GM23338 (cell line): Measurements from ENCODE around the gene GPC6. TPM values are rescaled to one million over a fixed set of nuclear protein-coding genes. Genes with fewer than 3 reads are reported as not detected.

Experiments used
- ATAC-seq: fragments of 200-7000 bp; cut with Tn5 transposase; 3 replicates; pipeline ENCODE4 v1.9.1; 2020
- DNase-seq: peaks from one replicate; pipeline ENCODE4 v3.0.0-alpha.2; 2015; ENCODE audit warnings: low spot score
- H2AFZ ChIP-seq: fragments of 200-600 bp; sonication (generic); 2 replicates; pipeline ENCODE4 v1.8.0; 2016; ENCODE audit warnings: antibody characterized with exemption, mild to moderate bottlenecking, moderate library complexity
- H3F3A ChIP-seq: fragments of 200-600 bp; sonication (generic); replicated peaks from 2 replicates; pipeline ENCODE4 v1.8.0; 2017; ENCODE audit warnings: antibody characterized with exemption, mixed run types, low read depth
- H3K27ac ChIP-seq: fragments of 200-600 bp; sonication (generic); 2 replicates; pipeline ENCODE4 v1.6.1; 2016; ENCODE audit warnings: low read depth
- H3K27me3 ChIP-seq: fragments of 200-600 bp; sonication (generic); 2 replicates; pipeline ENCODE4 v1.8.0; 2016; ENCODE audit warnings: mild to moderate bottlenecking, mixed run types, moderate library complexity; ENCODE audit not compliant: insufficient read depth
- H3K36me3 ChIP-seq: fragments of 200-600 bp; sonication (generic); 2 replicates; pipeline ENCODE4 v1.8.0; 2016; ENCODE audit warnings: mild to moderate bottlenecking; ENCODE audit not compliant: insufficient read depth
- H3K4me1 ChIP-seq: fragments of 200-600 bp; sonication (generic); 2 replicates; pipeline ENCODE4 v1.8.0; 2016; ENCODE audit warnings: mild to moderate bottlenecking, moderate library complexity; ENCODE audit not compliant: insufficient read depth
- H3K4me2 ChIP-seq: fragments of 200-600 bp; sonication (generic); 2 replicates; pipeline ENCODE4 v1.7.1; 2017; ENCODE audit warnings: mixed run types
- H3K4me3 ChIP-seq: fragments of 200-600 bp; sonication (generic); 2 replicates; pipeline ENCODE4 v1.6.1; 2016; ENCODE audit warnings: mixed run types
- H3K79me2 ChIP-seq: fragments of 200-600 bp; sonication (generic); replicated peaks from 2 replicates; pipeline ENCODE4 v1.8.0; 2017; ENCODE audit warnings: mild to moderate bottlenecking; ENCODE audit not compliant: insufficient read depth
- H3K9me2 ChIP-seq: fragments of 200-600 bp; sonication (generic); 2 replicates; pipeline ENCODE4 v1.8.0; 2017; ENCODE audit not compliant: insufficient read depth
- H4K20me1 ChIP-seq: fragments of 200-600 bp; sonication (generic); replicated peaks from 2 replicates; pipeline ENCODE4 v1.8.0; 2017; ENCODE audit warnings: mild to moderate bottlenecking; ENCODE audit not compliant: insufficient read depth
- H3K27ac Mint-ChIP-seq: 2 replicates; pipeline ENCODE4 v1.8.0; 2020; ENCODE audit warnings: inconsistent platforms, mild to moderate bottlenecking, moderate library complexity, mixed read lengths
- H3K27me3 Mint-ChIP-seq: 3 replicates; pipeline ENCODE4 v1.8.0; 2022; ENCODE audit warnings: low read depth, mild to moderate bottlenecking, moderate library complexity, mixed read lengths, inconsistent platforms; ENCODE audit not compliant: insufficient read depth, poor library complexity
- H3K36me3 Mint-ChIP-seq: 3 replicates; pipeline ENCODE4 v1.8.0; 2021; ENCODE audit warnings: low read depth, mild to moderate bottlenecking, inconsistent platforms, moderate library complexity, mixed read lengths
- H3K4me1 Mint-ChIP-seq: 3 replicates; pipeline ENCODE4 v1.8.0; 2020; ENCODE audit warnings: mild to moderate bottlenecking, inconsistent platforms, mixed read lengths
- H3K4me3 Mint-ChIP-seq: 3 replicates; pipeline ENCODE4 v1.8.0; 2021; ENCODE audit warnings: moderate library complexity, mild to moderate bottlenecking, inconsistent platforms, mixed read lengths
- H3K9me3 Mint-ChIP-seq: 3 replicates; pipeline ENCODE4 v1.8.0; 2020; ENCODE audit warnings: moderate library complexity, mild to moderate bottlenecking, inconsistent platforms, mixed read lengths
- CREB1 ChIP-seq: fragments of 250-450 bp; sonication (Bioruptor Pico); IDR thresholded peaks from 2 replicates; pipeline ENCODE4 v1.5.0; 2020; ENCODE audit warnings: low read depth, mild to moderate bottlenecking, moderate library complexity
- CTCF ChIP-seq, 2 experiments: fragments of 200-600 bp in 1 of 2; sonication (generic) in 1 of 2; conservative IDR thresholded peaks; 2 replicates each; pipeline versions ENCODE4 v1.5.1 to v1.6.1; 2016 to 2017; ENCODE audit warnings: antibody characterized with exemption in 2 of 2, low read depth in 2 of 2, mild to moderate bottlenecking in 2 of 2, moderate library complexity in 1 of 2
- ETS1 ChIP-seq: IDR thresholded peaks from 2 replicates; pipeline ENCODE4 v1.6.1; 2016; ENCODE audit warnings: antibody characterized with exemption
- EZH2 ChIP-seq: fragments of 200-600 bp; sonication (generic); IDR thresholded peaks from one replicate; pipeline ENCODE4 v1.8.0; 2017; ENCODE audit warnings: antibody characterized with exemption, mild to moderate bottlenecking, low read depth; ENCODE audit not compliant: unreplicated experiment
- EZH2phosphoT487 ChIP-seq: fragments of 200-600 bp; sonication (generic); IDR thresholded peaks from one replicate; pipeline ENCODE4 v1.8.1; 2018; ENCODE audit warnings: antibody characterized with exemption; ENCODE audit not compliant: unreplicated experiment
- JUNB ChIP-seq: IDR thresholded peaks from one replicate; pipeline ENCODE4 v1.6.1; 2016; ENCODE audit warnings: antibody characterized with exemption; ENCODE audit not compliant: unreplicated experiment
- NANOG ChIP-seq: IDR thresholded peaks from 2 replicates; pipeline ENCODE4 v1.6.1; 2016; ENCODE audit warnings: antibody characterized with exemption, borderline replicate concordance
- POLR2AphosphoS5 ChIP-seq: IDR thresholded peaks from 2 replicates; pipeline ENCODE4 v1.6.1; 2016; ENCODE audit warnings: antibody characterized with exemption, low read depth
- STAT1 ChIP-seq: IDR thresholded peaks from one replicate; pipeline ENCODE4 v1.6.1; 2016; ENCODE audit warnings: antibody characterized with exemption; ENCODE audit not compliant: unreplicated experiment
- ZNF114 ChIP-seq: fragments of 250-450 bp; sonication (Bioruptor Pico); IDR thresholded peaks from 2 replicates; pipeline ENCODE4 v1.5.0; 2020; ENCODE audit warnings: mild to moderate bottlenecking, moderate library complexity
- ZNF331 ChIP-seq: fragments of 250-450 bp; sonication (Bioruptor Pico); IDR thresholded peaks from 2 replicates; pipeline ENCODE4 v1.5.0; 2020; ENCODE audit warnings: low read depth, mild to moderate bottlenecking, moderate library complexity
- ZNF462 ChIP-seq: fragments of 250-450 bp; sonication (Bioruptor Pico); IDR thresholded peaks from 2 replicates; pipeline ENCODE4 v1.5.0; 2020; ENCODE audit warnings: mild to moderate bottlenecking, moderate library complexity
- polyA plus RNA-seq: library from polyadenylated mRNA; unstranded; fragments of >200 nt; fragmentation: Nextera tagmentation; extraction: Ambion mirVana; gene quantifications from 2 replicates; pipeline ENCODE4 v1.2.1, GENCODE V29; 2016
- total RNA-seq: library from RNA; depleted of rRNA; stranded (reverse); fragments of >200 nt; shearing (Covaris generic); gene quantifications from 2 replicates; pipeline ENCODE4 v1.2.3, GENCODE V29; 2014

GPC6 gene
- total and polyA plus RNA-seq, 2 experiments from 2014 or later: 6.4 to 28.6 TPM

GRCh38 chr13:93724187-93724586, 497.6 kb downstream of the GPC6 start:
- H3F3A ChIP-seq: no peaks in the 10 kb centered on the region
- no peak overlapping the region for H2AFZ ChIP-seq
- no peaks in the 10 kb centered on the region for H3K36me3 ChIP-seq
- Mint-ChIP-seq H3K36me3 (no peaks in the 10 kb centered on the region), H3K27me3 (no peaks in the 10 kb centered on the region), H3K9me3 (no peaks in the 10 kb centered on the region; the same call in 2 of the 3 replicates), H3K4me1 (peaks cover 13% of the 10 kb centered on the region), H3K4me3 (no peak overlapping the region), H3K27ac (no peak overlapping the region)
- no peaks in the 10 kb centered on the region for H4K20me1 ChIP-seq
- H3K4me1 ChIP-seq: no peaks in the 10 kb centered on the region
- DNase-seq: no peak
- no peaks in the 10 kb centered on the region for H3K27me3 ChIP-seq
- TF ChIP-seq STAT1: no peak
- no peak for TF ChIP-seq ZNF114 (CRISPR knock-in tag)
- no peak for TF ChIP-seq CREB1 (CRISPR knock-in tag)
- TF ChIP-seq EZH2: no peak
- TF ChIP-seq NANOG: no peak
- TF ChIP-seq CTCF (conservative IDR thresholded peaks at IDR 0.05; ENCODE audit: low read depth in 2 of 2): no peak
- TF ChIP-seq POLR2AphosphoS5: no peak
- no peak for TF ChIP-seq ZNF331 (CRISPR knock-in tag)
- TF ChIP-seq ZNF462 (CRISPR knock-in tag): no peak
- no peak for TF ChIP-seq JUNB
- no peak for TF ChIP-seq ETS1
- TF ChIP-seq EZH2phosphoT487: no peak
- no peak overlapping the region for H3K4me2 ChIP-seq
- H3K4me3 ChIP-seq: no peak overlapping the region
- H3K27ac ChIP-seq: no peak overlapping the region
- no peaks in the 10 kb centered on the region for H3K79me2 ChIP-seq
- ATAC-seq: no peak
- no peaks in the 10 kb centered on the region for H3K9me2 ChIP-seq
